ENCODE measurements around the gene BAIAP2L1.

BAIAP2L1 gene

DNA sequence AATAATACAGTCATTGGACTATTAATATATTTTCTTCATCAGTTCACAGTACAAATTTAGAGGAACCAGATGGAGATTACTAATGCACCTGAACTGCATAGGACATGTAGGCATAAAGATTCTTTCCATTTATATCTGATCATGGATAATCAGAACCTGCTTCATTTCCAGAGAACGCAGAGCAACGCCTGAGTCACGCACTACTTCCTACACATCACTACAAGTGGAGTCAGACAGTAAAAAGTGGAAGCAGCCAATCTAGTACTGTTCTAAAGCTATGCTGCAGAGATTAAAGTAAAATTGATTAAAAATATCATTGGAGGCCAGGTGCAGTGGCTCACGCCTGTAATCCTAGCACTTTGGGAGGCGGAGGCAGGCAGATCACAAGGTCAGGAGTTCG, 76.1 kb downstream of the BAIAP2L1 start:
- Histone ChIP-seq H3K4me2 (ENCODE audit: low read depth, low read length) (no peak overlapping the region), H3K9me3 (replicated peaks; ENCODE audit: insufficient read depth, low read length) (no peaks in the 10 kb centered on the region), H2AFZ (ENCODE audit: low read length) (no peak overlapping the region), H3K27ac (ENCODE audit: low read length) (no peak overlapping the region), H3K36me3 (replicated peaks; ENCODE audit: insufficient read depth, low read length) (no peaks in the 10 kb centered on the region), H3K27me3 (replicated peaks; ENCODE audit: insufficient read depth, low read length) (no peaks in the 10 kb centered on the region), H3K9ac (ENCODE audit: low read length) (no peak overlapping the region), H4K20me1 (ENCODE audit: insufficient read depth, low read length) (no peaks in the 10 kb centered on the region), H3K9me2 (replicated peaks; ENCODE audit: insufficient read depth, low read length) (no peaks in the 10 kb centered on the region), H3K4me1 (ENCODE audit: low read length) (no peaks in the 10 kb centered on the region), H3K79me2 (ENCODE audit: low read length) (peaks cover 30% of the 10 kb centered on the region), H3K4me3 (ENCODE audit: low read length) (no peak overlapping the region), H3F3A (ENCODE audit: insufficient read depth, low read length) (no peaks in the 10 kb centered on the region)
- DNase-seq, result no peak
- TF ChIP-seq, protein P1, sequence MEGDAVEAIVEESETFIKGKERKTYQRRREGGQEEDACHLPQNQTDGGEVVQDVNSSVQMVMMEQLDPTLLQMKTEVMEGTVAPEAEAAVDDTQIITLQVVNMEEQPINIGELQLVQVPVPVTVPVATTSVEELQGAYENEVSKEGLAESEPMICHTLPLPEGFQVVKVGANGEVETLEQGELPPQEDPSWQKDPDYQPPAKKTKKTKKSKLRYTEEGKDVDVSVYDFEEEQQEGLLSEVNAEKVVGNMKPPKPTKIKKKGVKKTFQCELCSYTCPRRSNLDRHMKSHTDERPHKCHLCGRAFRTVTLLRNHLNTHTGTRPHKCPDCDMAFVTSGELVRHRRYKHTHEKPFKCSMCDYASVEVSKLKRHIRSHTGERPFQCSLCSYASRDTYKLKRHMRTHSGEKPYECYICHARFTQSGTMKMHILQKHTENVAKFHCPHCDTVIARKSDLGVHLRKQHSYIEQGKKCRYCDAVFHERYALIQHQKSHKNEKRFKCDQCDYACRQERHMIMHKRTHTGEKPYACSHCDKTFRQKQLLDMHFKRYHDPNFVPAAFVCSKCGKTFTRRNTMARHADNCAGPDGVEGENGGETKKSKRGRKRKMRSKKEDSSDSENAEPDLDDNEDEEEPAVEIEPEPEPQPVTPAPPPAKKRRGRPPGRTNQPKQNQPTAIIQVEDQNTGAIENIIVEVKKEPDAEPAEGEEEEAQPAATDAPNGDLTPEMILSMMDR (IDR thresholded peaks at IDR 0.05; ENCODE audit: low read length), result no peak
- TF ChIP-seq EZH2 (optimal IDR thresholded peaks at IDR 0.05; ENCODE audit: low read depth, low read length) (no peak), EZH2phosphoT487 (IDR thresholded peaks at IDR 0.05; ENCODE audit: low read length) (no peak)

DNA sequence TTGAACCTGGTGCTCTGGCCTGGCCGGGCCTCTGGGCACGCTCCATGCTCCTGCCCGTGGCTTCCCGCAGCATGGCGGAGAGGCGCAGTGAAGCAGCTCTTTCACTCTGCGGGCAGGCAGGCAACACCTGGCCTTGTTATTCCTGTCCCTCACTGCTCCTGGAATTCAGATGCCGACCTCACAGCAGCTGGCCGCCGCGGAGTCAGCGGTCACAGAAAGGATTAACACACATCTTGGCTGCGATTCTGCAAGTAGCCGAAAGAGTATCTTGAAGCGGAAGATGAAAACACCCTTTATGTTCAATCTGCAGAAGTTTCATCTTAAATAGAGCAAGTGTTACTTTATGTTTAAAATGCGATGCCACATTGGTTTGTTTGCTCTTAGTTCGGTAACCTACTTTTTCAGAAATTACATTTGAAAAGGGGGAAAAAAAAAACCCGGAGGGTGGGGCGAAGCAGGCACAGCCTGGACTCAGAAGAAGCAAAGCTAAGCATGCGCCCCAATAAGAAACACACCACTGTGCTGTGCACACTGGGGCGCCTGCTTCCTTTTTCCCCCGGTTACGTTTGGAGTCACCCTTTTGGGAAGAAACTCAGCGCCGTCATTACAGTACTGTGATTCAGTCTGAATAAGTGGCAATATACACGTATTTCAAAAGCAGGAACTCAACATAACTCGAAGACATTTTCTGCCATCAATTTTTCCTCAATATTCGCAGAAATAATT, 77.1 kb downstream of the BAIAP2L1 start:
- Histone ChIP-seq H2AFZ (ENCODE audit: low read length) (no peak overlapping the region), H3K9me2 (replicated peaks; ENCODE audit: insufficient read depth, low read length) (no peaks in the 10 kb centered on the region), H3K27ac (ENCODE audit: low read length) (no peak overlapping the region), H3K4me2 (ENCODE audit: low read depth, low read length) (no peak overlapping the region), H3K4me1 (ENCODE audit: low read length) (no peaks in the 10 kb centered on the region), H3K36me3 (replicated peaks; ENCODE audit: insufficient read depth, low read length) (no peaks in the 10 kb centered on the region), H4K20me1 (ENCODE audit: insufficient read depth, low read length) (no peaks in the 10 kb centered on the region), H3K9me3 (replicated peaks; ENCODE audit: insufficient read depth, low read length) (no peaks in the 10 kb centered on the region), H3K4me3 (ENCODE audit: low read length) (no peak overlapping the region), H3K79me2 (ENCODE audit: low read length) (peaks cover 30% of the 10 kb centered on the region), H3K27me3 (replicated peaks; ENCODE audit: insufficient read depth, low read length) (no peaks in the 10 kb centered on the region), H3K9ac (ENCODE audit: low read length) (no peak overlapping the region), H3F3A (ENCODE audit: insufficient read depth, low read length) (no peaks in the 10 kb centered on the region)
- DNase-seq, result no peak
- no peak for TF ChIP-seq EZH2phosphoT487 (IDR thresholded peaks at IDR 0.05; ENCODE audit: low read length)
- TF ChIP-seq, protein P1 (IDR thresholded peaks at IDR 0.05; ENCODE audit: low read length), result no peak
- TF ChIP-seq EZH2 (optimal IDR thresholded peaks at IDR 0.05; ENCODE audit: low read depth, low read length), result no peak

- no peaks in the 10 kb centered on the region for H3K9me3 ChIP-seq (replicated peaks; ENCODE audit: insufficient read depth, low read length)
- H3K79me2 ChIP-seq (ENCODE audit: low read length), result peaks cover 30% of the 10 kb centered on the region
- H3K36me3 ChIP-seq (replicated peaks; ENCODE audit: insufficient read depth, low read length), result no peaks in the 10 kb centered on the region
- no peak overlapping the region for H2AFZ ChIP-seq (ENCODE audit: low read length)
- H3K4me1 ChIP-seq (ENCODE audit: low read length), result no peaks in the 10 kb centered on the region
- no peaks in the 10 kb centered on the region for H3K9me2 ChIP-seq (replicated peaks; ENCODE audit: insufficient read depth, low read length)
- no peak overlapping the region for H3K4me3 ChIP-seq (ENCODE audit: low read length)
- no peak overlapping the region for H3K9ac ChIP-seq (ENCODE audit: low read length)
- no peaks in the 10 kb centered on the region for H4K20me1 ChIP-seq (ENCODE audit: insufficient read depth, low read length)
- H3K27ac ChIP-seq (ENCODE audit: low read length), result no peak overlapping the region
- TF ChIP-seq EZH2 (optimal IDR thresholded peaks at IDR 0.05; ENCODE audit: low read depth, low read length) (no peak), EZH2phosphoT487 (IDR thresholded peaks at IDR 0.05; ENCODE audit: low read length) (no peak)
- TF ChIP-seq, protein P1 (IDR thresholded peaks at IDR 0.05; ENCODE audit: low read length), result no peak
- no peaks in the 10 kb centered on the region for H3F3A ChIP-seq (ENCODE audit: insufficient read depth, low read length)
- no peak for DNase-seq
- H3K27me3 ChIP-seq (replicated peaks; ENCODE audit: insufficient read depth, low read length), result no peaks in the 10 kb centered on the region
- H3K4me2 ChIP-seq (ENCODE audit: low read depth, low read length), result no peak overlapping the region
Measured at GRCh38 chr7:98322331-98323270, 78.3 kb downstream of the BAIAP2L1 start.
